ENCODE data around the gene SUV39H1.

SUV39H1 gene

DNA sequence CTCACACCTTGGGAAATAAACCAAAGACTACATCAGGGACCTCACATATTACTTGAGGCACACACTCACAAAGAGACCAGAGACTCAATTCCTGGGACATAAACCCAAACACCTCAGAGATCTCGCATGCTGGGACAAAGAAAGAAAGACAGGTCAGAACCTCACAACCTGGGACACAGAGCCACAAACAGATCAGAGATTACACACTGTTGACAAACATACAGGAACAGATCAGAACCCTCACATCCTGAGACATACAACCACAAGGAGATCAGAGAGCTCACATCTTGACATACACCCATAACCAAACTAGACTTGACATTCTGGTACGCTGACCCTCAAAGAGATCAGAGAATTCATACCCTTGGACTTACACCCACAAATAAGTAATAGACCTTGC is 17.3 kb downstream of the SUV39H1 start:
- no peak for DNase-seq (ENCODE audit: low read depth in 2 of 2)

DNA sequence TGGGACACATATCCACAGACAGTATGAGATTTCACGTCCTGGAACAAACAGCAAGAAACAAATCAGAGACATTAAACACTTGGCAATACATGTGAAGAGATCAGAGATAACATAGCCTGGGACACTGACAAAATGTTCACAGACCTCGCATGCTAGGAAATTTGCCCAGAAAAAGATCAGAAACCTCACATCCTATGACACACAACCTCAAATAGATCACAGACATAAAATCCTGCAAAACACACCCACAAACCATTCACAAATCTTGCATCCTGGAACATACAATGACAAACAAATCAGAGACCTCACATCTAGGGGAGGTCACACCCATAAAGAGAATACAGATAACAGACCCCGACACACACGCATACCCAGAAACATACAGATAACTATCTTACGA is 18.0 kb downstream of the SUV39H1 start:
- no peak for DNase-seq (ENCODE audit: low read depth in 2 of 2)

DNA sequence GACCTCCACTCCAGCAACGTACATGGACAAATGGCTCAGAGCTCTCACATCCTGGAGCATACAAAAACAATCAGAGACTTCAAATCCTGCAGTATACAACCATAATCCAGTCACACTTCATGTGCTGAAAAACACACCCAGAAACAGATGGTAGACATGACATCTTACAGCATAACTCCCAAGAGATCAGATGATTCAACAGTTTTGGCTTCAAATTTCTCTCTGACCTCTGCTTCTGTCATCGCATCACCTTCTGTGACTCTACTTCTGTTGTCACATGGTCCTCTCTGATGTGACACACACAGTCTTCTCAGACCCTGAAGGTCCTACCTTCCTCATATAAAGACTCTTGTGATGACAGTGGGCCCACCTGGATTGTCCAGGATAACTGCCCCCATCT is 18.5 kb downstream of the SUV39H1 start:
- peak in 1 of 2 experiments; percentile 9 for DNase-seq (ENCODE audit: low read depth in 2 of 2)

DNA sequence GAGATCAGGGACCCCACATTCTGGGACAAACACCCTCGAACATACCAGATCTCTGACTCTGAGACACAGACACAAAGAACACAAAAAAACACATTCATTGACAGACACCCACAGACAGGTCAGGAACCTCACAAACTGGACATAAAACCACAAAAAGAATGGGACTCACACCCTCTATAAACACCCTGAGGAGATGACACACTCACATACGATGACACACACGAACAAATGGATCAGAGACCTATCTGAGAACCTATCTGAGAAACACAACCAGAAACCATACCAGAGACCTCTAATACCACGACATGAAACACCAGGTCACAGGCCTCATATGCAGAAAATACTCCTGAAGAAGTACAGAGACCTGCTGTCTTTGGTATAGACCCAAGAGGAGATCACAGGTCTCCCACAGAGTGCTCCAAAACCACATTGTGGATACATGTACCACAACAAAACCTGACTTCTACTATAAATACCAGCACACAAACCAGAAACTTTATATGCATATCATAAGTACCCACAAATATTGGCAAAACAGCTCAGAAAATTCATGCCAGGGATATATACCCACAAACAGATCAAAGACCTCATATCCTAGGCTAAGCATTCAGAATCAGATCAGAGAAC is 19.5 kb downstream of the SUV39H1 start:
- DNase-seq (ENCODE audit: low read depth in 2 of 2): no peak

DNA sequence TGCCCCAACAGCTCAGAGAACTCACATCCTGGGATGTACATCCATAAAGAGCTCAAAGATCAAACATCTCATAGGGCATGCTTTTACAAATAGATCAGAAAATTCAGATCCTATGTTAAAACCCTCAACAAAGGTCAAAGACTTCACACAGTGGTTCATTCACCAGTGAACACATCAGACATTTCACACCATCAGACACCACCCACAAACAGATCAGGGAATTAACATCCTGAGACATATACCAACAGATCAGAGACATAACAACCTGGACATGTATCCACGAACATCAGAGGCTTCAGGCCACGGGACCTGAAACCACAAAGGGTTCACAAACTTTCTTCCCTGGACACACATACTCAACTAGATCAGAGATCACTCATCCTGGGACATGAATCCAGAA is 23.4 kb downstream of the SUV39H1 start:
- DNase-seq (ENCODE audit: low read depth in 2 of 2): no peak

DNA sequence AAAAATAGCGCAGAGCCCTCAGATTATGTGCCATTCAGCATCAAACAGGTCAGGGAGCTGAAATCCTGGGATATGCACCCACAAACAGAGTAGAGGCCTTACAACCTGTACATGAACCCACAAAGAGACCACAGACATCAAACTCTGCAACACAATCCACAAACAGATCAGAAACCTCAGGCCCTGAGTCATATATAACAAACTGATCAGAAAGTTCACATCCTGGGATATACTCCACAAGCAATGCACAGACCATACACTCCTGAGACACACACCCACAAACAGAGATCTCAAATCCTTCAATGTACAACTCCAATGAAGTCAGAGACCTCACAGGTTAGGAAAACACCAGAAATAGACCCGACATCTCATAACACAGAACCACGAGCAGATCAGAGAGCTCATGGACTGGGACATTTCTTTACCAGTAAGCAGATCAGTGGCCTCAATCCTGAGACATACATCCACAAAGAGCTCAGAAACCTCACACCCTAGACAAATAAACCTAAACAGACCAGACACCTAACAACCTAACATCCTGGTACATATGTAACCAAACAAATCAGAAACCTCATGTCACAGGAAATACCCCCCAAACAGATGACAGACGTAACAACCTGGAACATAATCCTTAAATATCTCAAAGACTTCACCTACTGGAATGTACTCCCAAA is 24.2 kb downstream of the SUV39H1 start:
- DNase-seq (ENCODE audit: low read depth in 2 of 2): no peak

DNA sequence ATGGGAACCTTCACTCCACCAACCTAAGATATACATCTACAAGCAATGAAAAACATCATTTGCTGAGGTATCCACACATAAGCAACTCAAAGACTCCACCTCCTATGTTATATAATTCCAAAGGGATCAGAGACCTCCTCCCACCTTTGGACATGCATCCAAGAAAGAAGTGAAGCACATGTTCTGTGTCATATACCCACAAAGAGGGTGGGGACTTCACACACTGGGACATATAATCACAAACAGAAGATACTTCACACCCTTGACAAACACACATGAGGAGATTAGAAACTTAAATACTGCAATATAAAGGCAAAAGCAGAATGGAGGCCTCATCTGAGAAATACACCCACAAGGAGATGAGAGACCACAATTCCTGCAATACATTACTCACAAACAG is 25.4 kb downstream of the SUV39H1 start:
- no peak for DNase-seq (ENCODE audit: low read depth in 2 of 2)

DNA sequence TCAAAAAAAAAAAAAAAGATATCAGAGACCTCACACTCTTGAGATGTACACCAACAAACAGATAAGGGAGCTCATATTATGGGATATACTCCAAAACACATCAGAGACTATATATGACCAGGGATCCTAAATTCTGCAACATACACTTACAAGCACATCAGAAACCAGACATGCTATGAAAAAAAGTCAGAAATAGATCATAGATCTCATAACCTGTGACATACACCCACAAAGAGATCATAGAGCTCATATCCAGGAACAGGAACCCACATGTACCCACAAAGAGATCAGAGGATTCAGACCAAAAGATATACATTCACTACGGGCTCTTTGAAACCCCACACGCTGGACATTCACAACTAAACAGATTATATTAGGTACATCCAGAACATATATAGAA is 30.1 kb downstream of the SUV39H1 start:
- no peak for DNase-seq (ENCODE audit: low read depth in 2 of 2)

DNA sequence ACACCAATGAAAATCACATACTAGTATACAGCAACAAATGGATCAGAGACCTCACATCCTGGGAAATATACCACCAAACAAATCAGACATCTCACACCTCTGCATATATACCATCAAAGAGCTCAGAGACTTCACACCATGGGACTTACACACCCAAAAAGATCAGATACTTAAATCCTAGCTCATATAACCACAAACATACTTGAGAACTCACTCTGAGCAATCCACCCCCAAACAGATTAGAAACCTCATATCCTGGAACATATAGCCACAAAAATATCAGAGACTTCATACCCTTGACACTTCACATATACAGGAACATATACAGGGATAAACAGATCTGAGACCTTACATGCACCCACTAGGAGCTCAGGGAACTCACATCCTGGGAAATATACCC is 32.1 kb downstream of the SUV39H1 start:
- no peak for DNase-seq (ENCODE audit: low read depth in 2 of 2)

DNA sequence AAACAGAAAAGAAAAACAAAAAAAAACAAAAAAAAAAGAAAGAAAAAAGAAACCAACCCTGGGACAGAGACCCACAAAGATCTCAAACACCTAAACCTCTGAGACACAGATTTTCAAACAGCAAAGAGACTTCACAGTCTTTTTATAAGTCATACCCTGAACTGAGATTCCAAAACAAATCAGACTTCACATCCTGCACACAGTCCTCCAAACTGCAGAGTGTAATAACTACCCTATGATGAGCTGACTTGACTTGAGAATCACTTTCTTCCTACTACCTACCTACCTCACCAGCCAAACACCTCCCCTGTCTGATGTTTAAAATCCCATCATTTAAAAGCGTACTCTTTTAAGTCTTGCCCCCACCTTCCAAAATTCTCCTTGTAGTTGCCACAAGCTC is 39.8 kb downstream of the SUV39H1 start:
- DNase-seq (ENCODE audit: low read depth in 2 of 2): no peak

DNA sequence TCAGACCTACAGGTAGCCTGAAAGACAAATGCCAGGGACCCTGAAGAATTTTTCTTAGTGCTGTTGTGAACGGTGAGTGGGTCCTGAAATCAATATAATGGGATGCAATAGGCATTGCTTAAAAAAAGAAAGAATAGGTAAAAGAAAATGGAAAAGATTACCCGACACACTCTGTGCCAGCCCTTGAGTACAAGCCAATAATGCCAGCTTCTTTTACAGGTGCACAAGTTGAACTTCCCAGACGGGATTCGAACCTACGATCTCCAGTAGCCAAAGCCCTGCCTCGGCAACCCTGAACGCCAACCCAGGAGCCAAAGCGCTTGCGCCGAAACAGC is 40.3 kb downstream of the SUV39H1 start:
- DNase-seq (ENCODE audit: low read depth in 2 of 2): no peak

DNA sequence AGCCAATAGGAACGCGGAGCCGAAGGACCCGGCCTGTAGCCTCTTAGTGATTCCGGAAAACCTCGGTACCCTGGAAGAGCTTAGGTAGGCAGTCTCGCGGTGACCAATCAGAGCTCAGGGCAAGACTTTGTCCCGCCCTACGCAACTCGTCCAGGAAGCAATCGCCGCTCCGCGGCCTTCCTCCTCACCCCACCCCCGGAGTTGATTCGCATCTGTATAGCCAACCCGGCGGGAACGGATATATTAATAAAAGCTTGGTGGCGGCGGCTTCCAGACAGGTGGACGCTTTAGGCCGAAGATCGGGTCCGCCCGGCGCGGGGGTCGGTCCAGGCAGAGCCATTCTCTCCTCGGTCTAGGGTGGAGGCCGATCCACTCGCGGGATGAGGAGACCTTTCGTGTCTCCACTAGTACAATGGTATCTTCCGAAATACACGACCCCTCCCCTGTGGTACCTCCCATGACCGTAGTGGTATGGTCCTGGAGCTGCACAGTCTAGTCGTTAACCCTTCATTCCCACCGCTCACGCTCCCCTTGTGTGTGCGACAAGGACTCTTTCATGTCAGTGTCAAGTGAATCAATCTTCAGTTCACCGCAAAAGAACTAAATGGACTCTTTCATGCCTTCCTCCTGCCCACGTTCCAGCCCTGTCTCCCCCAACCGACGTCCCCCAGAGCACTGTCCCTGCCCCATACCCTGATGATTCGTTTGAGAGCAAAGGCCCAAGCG is 40.8 kb downstream of the SUV39H1 start:
- DNase-seq (ENCODE audit: low read depth in 2 of 2): peak; percentile 93 to 95

DNA sequence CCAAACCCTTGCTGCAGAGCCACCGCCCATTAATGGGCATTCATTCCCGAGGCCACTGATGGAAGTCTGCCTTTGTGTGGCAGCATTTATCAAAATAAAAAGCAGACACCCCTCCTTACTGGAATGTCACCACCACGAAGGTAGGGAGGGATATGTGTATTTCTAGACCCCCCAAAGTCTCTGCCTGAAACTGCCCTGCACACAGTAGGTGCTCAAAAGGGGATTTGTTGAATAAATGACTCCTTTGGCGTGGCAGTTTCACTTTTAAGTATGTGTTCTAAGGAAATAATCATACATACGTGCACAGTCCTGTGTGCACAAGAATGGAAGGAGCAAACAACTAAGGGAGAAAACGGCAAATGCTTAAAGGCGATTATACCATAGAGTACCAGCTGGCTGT is 41.4 kb downstream of the SUV39H1 start:
- no peak for DNase-seq (ENCODE audit: low read depth in 2 of 2)

DNA sequence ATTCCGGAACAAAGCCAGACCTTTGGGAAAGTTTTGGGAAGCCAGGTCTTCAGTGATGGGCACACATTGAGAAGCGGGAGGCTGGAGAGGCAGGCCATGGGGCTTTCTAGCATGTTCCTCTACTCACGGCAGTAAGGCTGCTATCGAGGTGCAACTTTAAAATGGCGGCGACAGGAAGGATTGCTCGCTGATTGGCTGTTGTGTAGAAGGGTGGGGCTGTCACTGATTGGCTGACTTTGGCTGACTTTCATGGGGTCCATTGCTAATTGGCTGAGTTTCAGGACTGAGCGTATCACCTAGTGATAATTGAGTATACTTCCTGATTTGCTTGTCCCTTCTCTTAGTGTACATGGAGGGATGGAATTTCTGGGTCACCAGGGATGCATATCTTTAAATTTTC is 45.3 kb downstream of the SUV39H1 start:
- DNase-seq (ENCODE audit: low read depth in 2 of 2): no peak

DNA sequence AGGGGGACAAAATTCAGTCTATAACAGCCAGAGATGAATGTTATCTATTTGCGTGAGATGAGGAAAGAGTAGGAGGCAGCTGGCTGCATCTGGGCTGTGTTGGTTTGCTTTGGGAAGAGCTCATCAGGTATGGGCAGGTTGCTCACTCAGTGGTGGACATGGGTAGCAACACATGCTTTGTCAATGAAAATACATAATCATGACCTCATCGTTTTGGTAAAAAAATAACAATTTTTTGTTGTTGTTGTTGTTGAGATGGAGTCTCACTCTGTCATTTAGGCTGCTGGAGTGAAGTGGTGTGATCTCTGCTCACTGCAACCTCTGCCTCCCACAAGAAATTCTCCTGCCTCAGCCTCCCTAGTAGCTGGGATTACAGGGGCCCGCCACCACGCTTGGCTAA is 48.7 kb downstream of the SUV39H1 start:
- DNase-seq (ENCODE audit: low read depth in 2 of 2): no peak

DNA sequence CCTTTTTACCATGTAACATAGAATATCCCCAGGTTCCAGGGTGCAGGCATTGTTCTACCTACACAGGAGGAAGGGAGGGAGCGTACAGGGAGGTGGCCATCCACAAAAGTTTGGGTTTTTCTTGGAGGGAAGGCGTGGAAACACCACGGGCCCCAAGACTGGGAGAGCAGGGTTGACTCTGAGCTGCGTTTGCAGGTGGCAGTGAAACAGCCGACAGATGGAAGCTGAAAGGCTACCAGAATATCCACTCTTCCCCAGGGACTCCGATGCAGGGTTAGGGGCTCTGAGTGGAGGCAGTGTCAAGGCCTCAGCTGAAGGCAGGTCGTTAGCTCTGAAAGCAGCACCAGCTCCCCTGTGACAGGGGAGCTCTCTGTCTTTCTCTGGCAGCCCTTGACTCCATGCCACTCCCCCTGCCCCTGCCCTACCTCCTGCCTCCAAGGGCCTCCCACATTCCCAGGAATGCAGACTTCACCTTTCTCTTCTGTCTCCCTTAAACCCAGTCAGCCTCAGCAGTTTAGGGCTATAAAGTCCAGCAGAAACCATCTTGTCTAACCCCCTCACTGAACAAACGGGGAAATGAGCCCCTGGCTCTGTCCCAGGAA is 51.0 kb downstream of the SUV39H1 start:
- DNase-seq (ENCODE audit: low read depth in 2 of 2): no peak

DNA sequence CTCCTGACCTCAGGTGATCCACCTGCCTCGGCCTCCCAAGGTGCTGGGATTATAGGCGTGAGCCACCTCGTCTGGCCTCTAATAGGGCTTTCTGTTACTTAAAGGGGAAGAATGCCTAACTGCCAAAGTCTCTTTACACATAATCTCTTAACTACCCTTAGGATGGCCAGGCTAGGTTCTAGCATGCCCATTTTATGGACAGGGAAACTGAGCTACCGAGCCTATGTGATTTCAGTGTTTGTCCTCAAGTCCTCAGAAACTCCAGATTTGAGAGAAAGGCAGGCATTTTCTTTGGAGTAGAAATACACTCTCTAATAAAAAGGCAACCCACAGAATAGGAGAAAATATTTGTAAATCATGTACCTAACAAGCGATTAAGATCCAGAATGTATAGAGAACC is 52.6 kb downstream of the SUV39H1 start:
- no peak for DNase-seq (ENCODE audit: low read depth in 2 of 2)

DNA sequence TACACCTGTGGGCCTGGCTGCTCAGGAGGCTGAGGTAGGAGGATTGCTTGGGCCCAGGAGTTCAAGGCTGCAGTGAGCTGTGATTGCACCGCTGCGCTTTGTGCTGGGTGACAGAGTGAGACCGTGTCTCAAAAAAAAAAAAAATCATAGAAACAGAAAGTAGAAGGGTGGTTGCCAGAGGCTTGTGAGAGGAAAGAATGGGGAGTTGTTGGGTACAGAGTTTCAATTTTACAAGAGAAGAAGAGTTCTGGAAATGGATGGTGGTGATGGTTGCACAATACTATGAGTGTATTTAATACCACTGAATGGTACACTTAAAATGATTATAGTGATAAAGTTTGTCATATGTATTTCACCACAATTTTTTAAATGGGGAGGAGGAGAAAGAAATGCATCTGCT is 54.8 kb downstream of the SUV39H1 start:
- DNase-seq (ENCODE audit: low read depth in 2 of 2): no peak

DNA sequence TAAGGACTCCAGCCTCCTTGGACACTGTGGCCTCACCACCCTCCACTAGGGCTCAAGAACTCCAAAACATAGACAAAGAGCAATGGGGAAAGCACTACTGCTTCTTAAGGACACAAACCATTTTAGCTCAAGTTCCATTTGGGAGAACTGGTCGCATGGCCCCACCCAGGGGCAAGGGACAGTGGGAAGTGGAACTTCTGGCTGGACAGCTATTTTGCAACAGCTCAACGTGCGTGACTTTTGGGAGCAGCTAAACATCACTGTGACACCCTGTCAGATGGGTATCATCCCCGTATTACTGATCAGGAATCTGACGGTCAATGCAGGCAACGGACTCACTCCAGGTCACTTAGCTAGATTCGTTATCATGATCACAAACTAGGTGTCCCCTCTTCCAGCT is 56.0 kb downstream of the SUV39H1 start:
- no peak for DNase-seq (ENCODE audit: low read depth in 2 of 2)

DNA sequence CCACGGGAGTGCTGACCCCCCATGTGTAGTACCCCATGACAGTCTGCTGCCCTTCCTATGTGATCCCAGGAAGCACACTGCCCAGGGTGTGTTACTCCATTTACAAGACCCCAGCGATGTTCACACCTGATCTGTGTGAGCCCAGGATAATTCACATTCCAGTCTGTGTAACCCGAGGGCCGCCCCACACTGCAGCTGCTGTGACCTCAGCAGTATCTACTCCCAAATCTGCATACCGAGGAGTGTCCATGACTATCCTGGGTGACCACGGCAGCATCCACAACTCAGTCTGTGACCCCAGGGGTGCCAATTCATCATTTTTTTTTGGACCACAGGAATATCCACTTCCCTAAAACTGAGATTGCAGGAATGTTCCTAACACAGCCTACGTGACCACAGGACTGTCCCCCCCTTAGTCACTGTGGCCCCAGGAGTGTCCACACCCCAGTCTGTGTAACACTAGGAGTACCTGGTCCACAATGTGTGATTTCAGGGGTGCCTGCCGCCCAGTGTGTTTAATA is 57.2 kb downstream of the SUV39H1 start:
- no peak for DNase-seq (ENCODE audit: low read depth in 2 of 2)

DNA sequence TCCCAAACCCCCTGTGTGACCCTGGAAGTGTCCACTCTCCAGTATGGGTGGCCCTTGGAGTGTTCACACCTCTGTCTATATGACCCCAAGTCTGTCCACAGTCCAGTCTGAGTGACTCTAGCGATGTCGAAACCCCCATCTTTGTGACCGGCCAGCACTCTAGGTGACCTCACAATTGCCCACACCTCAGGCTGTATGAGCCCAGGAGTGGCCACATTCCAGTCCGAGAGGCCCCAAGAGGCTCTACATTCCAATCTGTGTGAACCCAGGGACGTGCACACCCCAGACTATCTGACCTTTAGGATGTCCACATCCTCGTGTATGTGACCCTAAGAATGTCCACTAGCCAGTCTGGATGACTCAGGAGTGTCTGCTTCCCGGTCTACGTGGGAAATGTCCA is 57.7 kb downstream of the SUV39H1 start:
- DNase-seq (ENCODE audit: low read depth in 2 of 2): no peak
